Activated CD4-positive, CD25-positive, alpha-beta regulatory T cell (primary cell): ENCODE data around the gene SLC8A1.
"Not testable (repeated sequence)": the region's sequence is repeated elsewhere in the genome, so short reads cannot be mapped to it uniquely, and the experiment has no call there.

Source experiments
- DNase-seq, 4 experiments: peaks; one replicate each; lab custom pipeline; 2025; lab: John Stamatoyannopoulos, UW

The SLC8A1 gene

DNA sequence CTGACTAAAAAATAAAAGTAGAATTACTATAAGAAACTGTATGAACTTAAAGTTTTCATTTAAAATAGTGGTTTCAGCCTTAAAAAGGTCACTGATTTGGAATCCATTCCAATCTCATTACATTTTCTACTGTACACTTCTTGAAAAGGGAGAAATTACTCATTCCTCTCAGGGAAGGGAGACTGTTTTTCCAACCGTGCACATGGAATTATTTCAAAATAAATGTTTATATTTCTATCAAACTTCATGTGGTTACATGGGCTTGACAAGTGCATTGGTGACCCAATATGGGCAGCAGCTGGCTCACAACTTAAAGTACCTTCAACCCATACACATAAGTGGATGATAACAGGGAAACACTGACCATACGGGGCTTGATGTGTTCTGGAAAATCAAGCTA lies 348.3 kb downstream of the SLC8A1 start:
- DNase-seq = no peak

DNA sequence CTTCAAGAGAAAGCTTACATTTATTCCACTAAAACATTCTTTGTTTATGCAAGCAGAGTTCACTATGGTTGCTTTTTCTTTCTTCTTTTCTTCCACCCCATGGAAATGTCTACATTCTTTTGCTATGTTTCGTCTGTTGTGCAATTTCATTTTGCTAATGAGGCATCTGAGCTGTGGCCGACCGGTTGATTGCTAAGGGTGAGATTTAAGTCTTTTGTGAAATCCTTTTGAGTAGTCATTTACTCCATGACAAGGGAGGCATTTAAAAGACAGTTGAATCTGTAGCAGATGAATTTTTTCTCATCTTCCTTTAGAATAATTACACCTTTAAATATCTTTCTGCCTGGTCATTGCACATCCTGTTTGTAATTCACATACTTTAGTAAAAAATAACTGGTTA lies 348.7 kb downstream of the SLC8A1 start:
- DNase-seq = no peak

DNA sequence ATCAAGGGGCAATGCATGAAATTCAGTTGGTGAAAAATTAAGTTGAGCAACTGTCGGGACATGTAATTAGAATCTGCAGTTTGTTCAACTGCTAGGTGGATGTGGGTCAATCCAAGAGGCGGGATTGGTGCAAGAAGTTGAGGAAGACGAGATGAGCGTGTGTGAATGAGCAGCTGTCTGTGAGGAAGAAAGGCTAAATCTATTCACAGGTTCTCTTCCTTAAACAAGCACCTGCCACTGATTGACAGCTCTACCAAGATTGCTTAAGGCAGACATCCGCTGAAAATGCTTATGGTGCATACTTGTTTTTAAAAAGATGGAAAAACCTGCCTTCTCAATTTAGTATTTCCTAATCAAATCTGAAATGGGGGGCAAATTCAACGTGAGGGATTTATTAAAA lies 349.4 kb downstream of the SLC8A1 start:
- no peak for DNase-seq

DNA sequence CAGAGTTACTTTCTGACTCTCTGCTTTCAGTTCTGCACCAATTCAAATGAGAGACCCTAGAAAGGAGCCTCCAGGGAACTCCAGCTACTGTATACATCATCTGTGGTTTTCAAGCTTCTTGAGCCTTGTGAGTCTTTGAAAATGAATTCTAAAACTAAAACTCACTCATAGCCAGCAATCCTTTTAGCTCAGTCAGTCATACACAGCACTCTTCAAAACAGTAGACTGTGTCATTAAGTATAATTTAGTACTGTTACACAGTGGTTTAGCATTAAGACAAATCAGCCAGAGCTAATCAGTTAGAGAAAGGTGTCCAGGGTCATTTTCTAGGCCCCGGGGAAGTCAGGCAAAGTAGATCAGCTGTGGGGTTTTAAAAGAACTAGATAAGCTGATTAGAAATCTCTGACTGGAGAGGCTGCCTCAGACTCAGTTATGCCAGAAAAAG lies 350.7 kb downstream of the SLC8A1 start:
- DNase-seq = no peak

DNA sequence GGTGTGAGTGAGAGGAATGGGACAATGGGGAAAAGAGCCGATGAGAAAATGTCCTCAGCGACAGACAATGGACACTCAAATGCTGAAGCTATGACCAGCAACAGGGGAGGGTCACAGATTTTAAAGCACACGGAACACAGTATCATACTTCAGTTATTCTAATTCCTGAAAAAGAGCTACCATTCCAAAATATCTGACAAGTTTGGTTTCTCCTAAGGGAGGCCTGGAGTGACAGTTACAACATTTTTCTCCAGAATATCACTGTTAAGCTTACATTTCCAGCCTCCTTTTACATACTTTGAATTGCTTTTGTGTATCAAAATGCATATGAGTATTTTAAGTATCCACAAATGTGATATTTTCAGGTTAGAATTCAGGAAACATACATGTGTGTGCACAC lies 351.2 kb downstream of the SLC8A1 start:
- DNase-seq = no peak

DNA sequence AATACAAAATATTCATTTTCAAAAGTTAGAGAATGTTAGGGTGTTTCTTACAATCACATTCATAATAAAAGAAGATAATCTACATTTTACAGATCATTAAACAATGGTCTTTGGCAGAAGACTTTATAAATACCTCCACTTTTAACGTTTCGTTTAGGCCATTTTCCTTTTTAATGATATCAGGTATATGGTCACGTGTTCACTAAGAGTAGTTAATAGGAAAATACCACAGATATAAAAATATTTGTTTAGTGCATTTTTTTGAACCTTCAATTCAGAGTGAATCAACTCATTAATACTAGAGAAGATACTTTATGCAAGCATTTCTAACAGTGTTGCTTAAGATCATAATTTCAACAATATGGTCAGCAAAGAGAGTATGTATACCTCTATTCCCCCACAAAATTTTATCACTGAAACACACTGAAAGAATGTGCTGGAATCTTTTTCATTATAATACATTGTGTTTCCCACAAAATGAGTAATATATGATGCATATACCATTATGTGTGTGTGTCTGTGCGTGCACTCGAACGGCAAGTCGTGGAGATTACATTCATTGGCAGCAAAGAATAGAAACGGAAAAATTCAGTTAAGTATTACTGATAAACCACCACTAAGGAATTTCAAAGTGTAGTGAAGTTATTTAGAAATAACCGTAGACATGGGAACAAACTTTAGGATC lies 353.0 kb downstream of the SLC8A1 start:
- DNase-seq = no peak

DNA sequence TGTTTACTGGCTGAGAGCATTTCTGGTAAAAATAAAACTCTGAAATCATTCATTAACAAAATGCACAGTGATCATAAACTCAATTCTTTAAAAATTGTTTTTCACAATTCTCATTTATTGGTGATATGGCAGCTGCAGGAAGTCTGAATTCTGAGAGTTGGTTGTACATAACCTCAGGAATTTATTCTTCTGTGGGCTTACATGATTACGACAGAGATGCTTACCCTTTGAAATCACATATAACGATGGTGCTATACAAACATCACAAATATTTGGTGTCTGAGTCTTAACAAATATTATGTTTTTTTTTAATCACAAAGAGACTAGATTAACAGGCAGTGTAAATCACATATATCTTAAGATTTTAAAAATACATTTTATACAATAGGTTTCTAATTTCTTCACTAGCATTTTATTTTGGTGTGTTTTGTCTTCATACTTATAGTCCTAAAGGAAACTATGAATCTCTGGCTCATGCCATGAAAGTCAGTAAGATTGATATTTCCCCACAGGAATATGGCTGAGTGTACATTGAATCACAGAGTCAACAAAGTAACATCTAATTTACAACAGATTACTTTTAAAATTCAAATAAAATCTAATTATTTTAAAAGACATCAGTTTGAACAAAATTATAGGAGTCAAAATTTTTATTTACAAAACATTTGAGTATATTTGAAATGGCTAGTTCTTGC lies 354.1 kb downstream of the SLC8A1 start:
- DNase-seq = no peak

DNA sequence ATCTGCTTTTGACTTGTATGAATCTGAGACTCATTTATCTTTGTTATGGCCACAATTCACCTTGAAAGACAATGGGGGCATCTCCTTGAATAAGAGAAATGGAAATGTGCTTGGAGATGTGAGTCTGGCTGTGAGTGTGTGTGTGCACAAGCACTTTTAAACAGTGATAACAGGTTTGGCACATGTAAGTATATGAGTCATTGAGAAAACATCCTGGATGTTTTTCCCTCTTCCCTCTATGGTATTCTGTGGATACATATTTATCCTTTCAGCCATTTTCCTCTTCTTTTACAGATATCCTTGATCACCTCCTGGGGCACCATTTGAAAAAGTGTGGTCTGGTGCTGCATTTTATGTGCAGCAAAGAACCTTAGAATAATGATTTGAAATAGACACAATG lies 355.5 kb downstream of the SLC8A1 start:
- DNase-seq = no peak

DNA sequence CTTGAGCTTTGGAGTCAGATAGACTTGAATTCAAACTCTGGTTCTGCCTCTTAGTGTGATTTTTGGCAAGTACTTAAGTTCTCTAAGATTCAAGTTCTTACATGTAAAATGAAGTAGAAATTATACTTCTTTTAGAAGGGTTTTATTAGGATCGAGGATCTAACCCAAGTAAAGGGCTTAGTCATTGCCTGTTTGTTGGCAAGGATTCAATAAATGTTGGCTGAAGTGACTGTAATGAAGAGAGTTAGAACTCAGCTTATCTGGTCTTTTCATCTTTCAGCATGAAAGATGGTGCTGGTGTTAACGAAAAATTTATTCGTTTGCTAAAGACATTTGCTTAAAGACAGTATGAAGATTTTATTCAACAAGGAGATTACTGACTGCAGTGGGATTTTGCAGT lies 356.9 kb downstream of the SLC8A1 start:
- DNase-seq = no peak

DNA sequence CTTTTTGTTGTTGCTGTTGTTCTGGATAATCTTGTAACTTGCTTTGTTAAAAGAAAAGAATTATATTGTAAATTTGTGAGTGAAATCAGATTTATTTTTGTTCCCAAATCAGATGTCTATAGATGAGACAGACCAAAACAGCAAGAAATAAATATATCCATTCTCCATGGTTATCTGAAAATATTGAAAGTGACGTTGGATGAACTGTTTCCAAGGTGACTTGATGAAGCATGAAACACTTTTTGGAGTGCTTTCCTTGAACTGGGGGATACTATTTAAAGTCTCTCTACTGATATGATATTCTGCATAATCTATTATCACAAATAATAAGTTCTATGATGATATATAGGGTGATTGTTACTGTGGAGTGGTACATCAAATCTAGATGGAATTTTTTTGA lies 357.4 kb downstream of the SLC8A1 start:
- no peak for DNase-seq

DNA sequence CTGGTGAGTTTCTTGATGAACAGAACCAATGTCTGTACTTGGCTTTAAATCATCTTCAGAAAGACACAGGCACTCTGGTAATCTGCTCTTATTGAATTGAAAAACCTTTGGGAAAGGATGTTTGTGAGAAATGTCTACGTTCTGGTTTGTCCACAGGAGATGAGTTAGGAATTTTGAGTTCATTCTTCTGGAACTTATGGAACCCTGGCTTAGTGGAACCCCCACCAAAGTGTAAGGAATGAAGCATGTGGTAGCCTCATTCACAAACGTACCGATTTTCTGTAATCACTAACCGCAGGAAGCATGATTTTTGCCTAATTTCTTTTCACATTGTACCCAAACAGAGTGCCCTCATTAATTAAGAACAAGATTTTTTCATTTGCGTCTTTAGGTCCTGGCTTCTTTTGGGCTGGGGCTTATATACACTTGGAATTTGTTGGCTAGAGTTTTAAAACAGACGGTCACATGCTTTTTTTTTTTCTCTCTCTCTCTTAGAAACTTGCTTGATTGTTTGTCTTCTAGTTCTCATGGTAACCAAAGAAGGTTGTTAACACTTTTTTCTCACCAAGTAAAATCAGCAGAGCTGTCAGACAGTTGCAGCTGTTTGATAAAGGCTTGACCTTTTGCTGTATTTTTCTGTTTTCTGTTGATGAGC lies 358.7 kb downstream of the SLC8A1 start:
- no peak for DNase-seq

DNA sequence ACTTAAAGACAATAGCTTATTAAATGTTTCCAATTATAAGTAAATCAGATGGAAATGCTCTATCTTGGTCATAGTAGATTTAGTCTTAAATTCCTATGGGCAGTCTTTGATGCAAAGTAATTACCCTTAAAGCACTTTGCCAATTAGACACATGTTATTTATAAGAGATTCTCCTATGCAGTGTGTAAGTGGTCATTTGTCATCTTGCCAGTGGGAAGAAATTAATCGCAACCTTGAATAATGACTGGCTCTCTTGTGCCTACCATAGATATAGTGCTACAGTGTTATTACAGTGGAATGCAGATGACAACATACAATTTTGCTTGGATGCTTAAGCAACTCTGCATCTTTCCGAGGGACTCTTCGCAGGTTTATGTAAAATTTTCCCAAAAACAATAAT lies 361.8 kb downstream of the SLC8A1 start:
- DNase-seq = no peak

DNA sequence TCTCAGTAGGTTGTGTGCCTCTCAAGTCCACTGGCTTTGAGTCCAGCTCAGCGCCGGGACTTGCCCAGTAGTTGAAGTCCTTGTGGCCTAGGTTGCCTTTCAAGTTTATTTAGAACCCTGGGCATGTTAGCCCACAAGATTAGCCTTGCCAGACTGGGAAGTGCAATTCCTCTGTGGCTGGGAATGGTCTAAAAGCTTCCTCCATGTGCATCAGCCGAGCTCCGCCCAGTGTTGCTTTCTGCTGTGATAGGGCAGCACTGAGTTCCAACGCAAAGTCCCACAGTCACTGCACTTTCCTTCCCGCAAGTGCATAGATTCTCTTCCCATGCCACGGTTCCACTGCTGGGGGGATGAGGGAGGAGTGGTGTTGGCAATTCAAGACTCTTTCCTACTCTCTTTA lies 364.0 kb downstream of the SLC8A1 start:
- no peak for DNase-seq

DNA sequence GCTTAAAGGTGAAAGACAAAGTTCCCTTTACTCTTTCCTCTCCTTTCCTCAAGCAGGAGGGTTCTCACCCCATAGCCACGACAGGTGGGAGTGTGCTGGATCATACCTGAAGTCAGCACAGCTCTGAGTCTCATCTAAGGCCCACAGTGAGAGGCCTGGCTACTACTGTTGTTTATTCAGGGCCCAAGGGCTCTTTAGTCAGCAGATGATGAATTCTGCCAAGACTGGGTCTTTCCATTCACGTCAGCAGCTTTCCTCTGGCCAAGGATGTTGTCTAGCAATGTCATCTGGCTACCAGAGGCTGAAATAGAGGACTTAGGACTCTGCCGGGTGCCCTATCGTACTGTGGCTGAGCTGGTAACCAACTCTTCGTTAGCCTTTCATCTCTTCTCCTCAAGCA lies 364.5 kb downstream of the SLC8A1 start:
- DNase-seq = no peak

DNA sequence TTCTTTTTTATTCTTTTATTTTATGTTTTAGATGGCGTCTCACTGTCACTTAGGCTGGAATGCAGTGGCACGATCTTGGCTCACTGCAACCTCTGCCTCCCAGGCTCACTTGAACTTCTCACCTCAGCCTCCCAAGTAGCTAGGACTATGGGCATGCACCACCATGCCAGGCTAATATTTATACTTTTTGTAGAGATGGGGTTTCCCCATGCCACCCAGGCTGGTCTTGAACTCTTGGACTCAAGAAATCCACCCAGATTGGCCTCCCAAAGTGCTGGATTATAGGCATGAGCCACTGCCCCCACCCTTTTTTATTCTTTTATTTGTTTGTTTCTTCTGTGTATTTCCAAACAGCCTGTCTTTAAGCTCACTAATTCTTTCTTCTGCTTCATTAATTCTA lies 366.1 kb downstream of the SLC8A1 start:
- no peak for DNase-seq

DNA sequence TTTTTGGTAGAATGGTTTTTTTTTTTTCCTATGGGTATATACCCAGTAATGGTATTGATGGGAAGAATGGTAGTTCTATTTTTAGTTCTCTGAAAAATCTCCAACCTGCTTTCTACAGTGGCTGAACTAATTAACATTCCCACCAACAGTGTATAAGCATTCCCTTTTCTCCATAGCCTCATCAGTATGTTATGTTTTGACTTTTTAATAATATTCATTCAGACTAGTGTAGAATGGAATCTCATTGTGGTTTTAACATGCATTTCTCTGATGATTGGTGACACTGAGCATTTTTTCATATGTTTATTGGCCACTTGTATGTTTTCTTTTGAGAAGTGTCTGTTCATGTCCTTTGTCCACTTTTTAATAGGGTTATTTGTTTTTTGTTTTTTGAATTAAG lies 378.6 kb downstream of the SLC8A1 start:
- DNase-seq = not testable (repeated sequence)

DNA sequence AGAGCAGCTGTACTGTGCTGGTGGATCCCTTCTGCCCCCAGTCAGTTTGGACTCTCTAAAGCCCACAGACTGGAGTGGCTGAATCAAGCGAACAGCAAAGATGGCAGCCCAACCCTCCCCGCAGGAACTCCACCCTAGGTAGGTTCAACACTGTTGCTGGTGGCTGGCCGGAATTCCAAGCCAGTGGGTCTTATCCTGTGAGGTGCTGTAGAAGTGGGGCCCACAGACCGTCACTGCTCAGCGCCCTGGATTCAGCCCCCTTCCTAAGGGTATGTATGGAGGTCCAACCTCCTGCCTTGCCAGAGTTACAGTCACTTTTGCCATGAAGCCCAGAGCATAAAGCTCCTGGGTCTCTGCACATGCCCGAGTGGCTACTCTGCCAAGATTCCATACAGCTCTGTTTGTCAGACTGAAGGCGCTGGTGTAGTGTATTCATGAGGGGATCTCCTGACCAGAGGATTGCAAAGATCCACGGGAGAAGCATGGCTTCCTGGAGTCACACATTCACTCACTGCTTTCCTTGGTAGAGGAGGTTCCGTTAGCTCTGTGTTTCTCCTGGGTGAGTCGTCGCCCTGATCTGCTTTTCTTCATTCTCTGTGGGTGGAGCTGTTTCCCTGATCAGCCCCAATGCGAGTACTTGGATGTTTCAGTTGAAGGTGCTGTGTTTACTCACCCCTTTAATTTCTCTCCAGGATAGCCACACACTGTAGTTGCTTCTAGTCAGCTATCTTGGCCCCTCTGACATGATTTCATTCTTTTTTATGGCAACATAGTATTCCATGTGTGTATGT lies 379.3 kb downstream of the SLC8A1 start:
- no peak for DNase-seq

DNA sequence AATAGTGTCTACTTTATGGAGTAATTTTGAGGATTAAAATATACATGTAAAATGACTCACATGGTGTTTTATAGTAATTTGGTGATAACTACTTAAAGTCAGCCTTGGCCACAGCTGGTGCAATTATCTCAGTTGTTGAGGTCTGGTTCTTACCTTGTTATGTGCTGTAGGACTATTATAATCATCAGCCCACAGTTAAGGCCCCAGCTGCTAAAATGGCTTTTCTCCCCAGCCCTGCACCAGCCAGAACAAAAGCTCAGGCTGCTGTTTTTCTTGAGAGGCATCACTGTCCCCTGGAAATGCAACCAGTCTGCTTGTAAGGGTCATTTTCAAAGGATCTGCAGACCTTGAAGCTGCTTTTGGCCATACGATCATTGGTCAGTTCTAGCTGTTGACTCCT lies 389.5 kb downstream of the SLC8A1 start:
- no peak for DNase-seq

DNA sequence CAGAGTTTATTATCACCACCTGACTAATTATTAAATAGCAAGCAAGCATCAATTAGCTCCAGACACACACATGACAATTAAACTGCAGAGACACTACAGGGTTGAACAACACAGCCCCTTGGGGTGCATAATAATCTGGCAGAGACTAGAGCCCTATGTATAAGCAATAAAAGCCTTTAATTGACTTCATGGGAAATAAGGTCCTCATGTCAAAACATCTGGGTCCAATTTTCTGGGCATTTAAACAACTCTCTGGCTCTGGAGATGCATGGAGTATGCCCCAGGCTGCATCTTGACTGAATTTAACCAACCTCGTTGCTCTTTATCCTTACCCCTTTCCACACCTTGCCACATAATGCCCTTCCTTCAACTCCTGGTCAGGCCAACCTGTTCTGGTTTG lies 402.1 kb downstream of the SLC8A1 start:
- no peak for DNase-seq

DNA sequence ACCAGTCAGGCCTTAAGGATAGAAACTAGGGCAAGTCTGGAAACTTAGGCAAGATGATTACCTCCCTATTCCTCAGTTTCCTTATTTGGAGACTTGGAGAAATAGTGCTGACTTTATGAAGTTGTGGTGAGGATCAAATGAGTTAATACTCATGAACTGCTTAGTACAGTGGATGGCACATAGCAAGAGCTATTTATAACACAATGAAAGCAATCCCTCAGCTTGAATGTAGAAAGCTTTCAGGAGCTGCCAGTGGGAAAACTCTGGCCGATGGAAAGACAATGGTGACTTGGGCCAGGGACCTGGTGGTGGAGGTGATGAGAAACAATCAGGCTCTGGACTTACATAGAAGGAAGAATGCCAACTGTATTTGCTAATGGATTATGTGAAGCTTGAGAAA lies 403.4 kb downstream of the SLC8A1 start:
- no peak for DNase-seq

DNA sequence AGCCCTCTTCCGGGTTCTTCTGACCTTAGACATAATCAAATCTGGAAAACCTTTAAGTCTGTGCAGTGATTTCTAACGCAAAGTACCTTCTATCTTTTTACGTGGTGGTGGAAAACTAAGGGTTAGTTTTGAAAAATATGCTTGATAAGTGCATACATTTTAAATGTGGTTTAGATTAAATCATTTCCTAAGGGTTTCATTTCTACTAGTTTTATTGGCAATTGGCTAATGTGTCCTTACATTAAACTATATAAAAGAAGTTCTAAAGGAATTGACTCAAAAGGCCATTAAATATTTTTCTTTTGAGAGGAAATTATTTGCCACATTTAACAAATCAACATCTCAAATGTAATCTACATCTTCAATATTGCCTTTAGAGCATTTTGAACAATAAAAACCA lies 404.5 kb downstream of the SLC8A1 start:
- no peak for DNase-seq
